Activated T-helper 2 cell treated with anti-CD3 and anti-CD28 coated beads, Interferon-gamma antibody, Interleukin-2, Interleukin-4, amounts not matched to agents 10 μg/mL and 5 μg/mL and 100 μg/mL, durations not matched to agents 14 hours and 24 hours and 36 hours (primary cell): ENCODE data around the gene ANTXR2. TPM values are rescaled to one million over a fixed set of nuclear protein-coding genes. Genes with fewer than 3 reads are reported as not detected.

Experiments
- DNase-seq: peaks from one replicate; pipeline ENCODE4 v3.0.0; 2021; ENCODE audit warnings: low spot score
- H3K27ac Mint-ChIP-seq: one replicate; pipeline ENCODE4 v1.8.0; 2021; ENCODE audit warnings: mixed read lengths
- H3K27me3 Mint-ChIP-seq: one replicate; pipeline ENCODE4 v1.8.0; 2021; ENCODE audit warnings: low read depth, mixed read lengths
- H3K36me3 Mint-ChIP-seq: one replicate; pipeline ENCODE4 v1.8.0; 2021; ENCODE audit warnings: low read depth, mixed read lengths
- H3K4me1 Mint-ChIP-seq: one replicate; pipeline ENCODE4 v1.8.0; 2021; ENCODE audit warnings: low read depth, mixed read lengths
- H3K4me3 Mint-ChIP-seq: one replicate; pipeline ENCODE4 v1.8.0; 2021; ENCODE audit warnings: low read depth, mild to moderate bottlenecking, moderate library complexity, mixed read lengths
- H3K9me3 Mint-ChIP-seq: one replicate; pipeline ENCODE4 v1.8.0; 2021; ENCODE audit warnings: mixed read lengths
- intact Hi-C: fragments of 100-400 bp; cut with micrococcal nuclease; formaldehyde crosslinking; loops from one replicate; pipeline ENCODE4 v1.15.1; 2023
- total RNA-seq: library from RNA; stranded (reverse); gene quantifications from 2 replicates; pipeline ENCODE4 v1.2.3, GENCODE V29; 2022

Gene ANTXR2
- total RNA-seq, 1 donor from 2014 or later = 3.2 TPM

DNA sequence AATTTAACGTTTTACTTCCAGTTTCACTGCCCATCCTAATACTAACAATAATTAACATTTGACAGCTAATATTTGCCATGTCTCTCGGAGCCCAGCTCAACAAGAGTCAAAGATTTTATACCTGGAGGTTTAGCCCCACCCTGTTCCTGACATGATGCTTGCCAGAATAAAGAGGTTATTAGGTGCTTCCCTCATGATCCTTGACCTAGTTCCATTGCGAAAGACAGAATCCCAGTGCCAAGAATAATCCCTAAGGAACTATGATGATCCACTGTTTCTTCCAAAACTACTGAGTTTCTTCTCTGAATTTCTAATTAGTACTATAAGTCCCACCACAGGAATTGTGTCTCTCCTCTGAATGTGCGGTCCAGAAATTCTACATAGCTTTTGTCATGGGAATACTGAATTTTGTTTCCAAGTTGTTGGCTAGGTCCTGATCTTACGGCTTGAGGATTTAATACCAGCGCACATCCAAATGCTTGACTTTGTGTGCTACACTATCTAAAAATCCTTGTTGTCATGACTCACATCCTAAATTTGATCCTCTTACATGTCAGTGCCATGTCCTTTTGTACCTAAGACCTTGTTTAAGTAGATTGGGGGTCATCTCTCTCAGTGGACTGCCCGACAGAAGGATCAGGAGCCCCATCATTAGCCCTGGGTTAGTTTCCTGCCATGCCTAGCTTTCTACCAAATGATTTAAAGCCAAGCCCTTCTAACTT, 23.1 kb downstream of the ANTXR2 start:
- peaks cover 13% of the 10 kb centered on the region for H3K4me1 Mint-ChIP-seq
- no peaks in the 10 kb centered on the region for H3K9me3 Mint-ChIP-seq
- H3K27ac Mint-ChIP-seq = no peak overlapping the region
- H3K4me3 Mint-ChIP-seq = no peak overlapping the region
- DNase-seq = no peak
- no peaks in the 10 kb centered on the region for H3K27me3 Mint-ChIP-seq
- intact Hi-C loops = no loop called here
- H3K36me3 Mint-ChIP-seq = peaks cover 56% of the 10 kb centered on the region

DNA sequence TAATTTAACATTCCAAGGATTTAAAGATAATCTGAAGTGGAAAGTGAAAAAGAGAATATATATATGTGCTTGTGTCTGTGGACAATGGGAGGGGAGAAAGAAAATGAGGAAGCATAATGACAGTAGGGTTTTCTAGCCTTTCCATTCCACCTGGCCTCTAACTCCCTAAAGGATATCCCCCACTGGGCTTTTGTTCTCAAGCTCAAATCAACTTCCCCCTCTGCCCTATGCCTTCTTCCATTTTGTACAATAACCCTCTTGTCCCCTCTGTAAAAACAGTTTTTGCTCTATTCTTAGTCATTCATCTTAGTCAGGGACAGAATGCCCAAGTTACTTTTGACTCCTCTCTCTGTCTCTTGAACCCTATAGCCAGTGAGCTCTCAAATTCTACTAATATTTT, 23.6 kb downstream of the ANTXR2 start:
- intact Hi-C loops = no loop called here
- Mint-ChIP-seq H3K4me1 (peaks cover 13% of the 10 kb centered on the region), H3K27me3 (no peaks in the 10 kb centered on the region), H3K27ac (no peak overlapping the region), H3K4me3 (no peak overlapping the region), H3K9me3 (no peaks in the 10 kb centered on the region), H3K36me3 (peaks cover 54% of the 10 kb centered on the region)
- DNase-seq = no peak

DNA sequence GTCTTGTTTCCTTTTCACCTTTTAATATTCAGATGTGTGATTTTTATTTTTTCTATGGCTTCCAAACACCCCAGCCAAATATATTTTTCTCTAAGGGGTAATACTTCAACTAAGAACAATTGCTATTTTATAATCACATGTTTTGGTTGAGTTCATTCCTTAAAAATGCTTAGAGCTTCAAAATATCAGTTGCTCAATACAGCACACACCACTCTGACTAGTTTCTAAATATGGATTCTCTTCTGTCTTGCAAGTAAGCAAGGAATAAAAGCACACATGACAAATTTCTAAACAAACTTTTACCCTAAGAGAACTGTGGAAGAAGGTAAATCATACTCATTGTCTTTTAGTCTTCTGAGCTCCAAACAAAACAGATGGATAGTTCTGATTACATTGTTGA, 27.2 kb downstream of the ANTXR2 start:
- peaks cover 5% of the 10 kb centered on the region for H3K4me1 Mint-ChIP-seq
- H3K27ac Mint-ChIP-seq = no peak overlapping the region
- intact Hi-C loops = no loop called here
- H3K36me3 Mint-ChIP-seq = peaks cover 48% of the 10 kb centered on the region
- no peak for DNase-seq
- H3K4me3 Mint-ChIP-seq = no peak overlapping the region
- H3K9me3 Mint-ChIP-seq = no peaks in the 10 kb centered on the region
- peaks cover 1% of the 10 kb centered on the region for H3K27me3 Mint-ChIP-seq

DNA sequence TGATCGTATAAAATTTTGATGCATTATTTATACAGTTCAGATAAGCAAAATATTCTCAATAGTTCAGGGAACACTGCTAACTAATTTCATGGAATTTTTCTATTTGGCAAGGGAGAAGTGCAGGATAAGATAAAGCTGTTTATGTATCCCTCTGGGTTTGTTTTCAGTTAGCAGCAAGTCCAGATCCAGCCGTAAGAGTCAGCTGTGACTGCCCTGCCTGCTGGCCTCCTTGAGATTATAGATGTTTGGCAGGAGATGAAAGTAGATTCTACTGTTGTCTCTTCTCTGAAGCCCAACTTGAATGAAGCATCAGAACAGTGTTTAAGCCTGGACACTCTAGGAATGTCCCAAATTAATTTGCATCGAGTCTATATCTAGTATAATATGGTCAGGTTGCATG, 29.5 kb downstream of the ANTXR2 start:
- H3K36me3 Mint-ChIP-seq = peaks cover 42% of the 10 kb centered on the region
- DNase-seq = no peak
- H3K9me3 Mint-ChIP-seq = peaks cover 4% of the 10 kb centered on the region
- no peak overlapping the region for H3K27ac Mint-ChIP-seq
- no peak overlapping the region for H3K4me3 Mint-ChIP-seq
- no peaks in the 10 kb centered on the region for H3K4me1 Mint-ChIP-seq
- H3K27me3 Mint-ChIP-seq = peaks cover 1% of the 10 kb centered on the region
- intact Hi-C loops = no loop called here

DNA sequence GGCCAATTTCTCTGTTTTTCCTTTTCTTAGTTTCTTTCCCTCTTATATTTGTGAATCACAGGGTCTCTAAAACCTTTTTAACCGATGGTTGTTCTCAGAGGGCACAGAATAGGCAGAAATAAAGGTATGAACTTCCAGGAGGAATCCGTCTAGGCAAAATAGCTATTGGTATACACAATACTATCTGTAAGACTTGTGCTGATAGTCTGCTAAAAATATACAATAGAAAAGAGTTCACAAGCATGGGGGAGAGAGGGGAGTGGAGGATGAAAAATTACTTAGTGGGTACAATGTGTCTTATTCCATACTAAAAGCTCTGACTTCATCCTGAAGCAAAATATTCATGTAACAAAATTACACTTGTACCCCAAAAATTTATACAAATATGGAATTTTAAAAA, 30.2 kb downstream of the ANTXR2 start:
- H3K4me1 Mint-ChIP-seq = no peaks in the 10 kb centered on the region

DNA sequence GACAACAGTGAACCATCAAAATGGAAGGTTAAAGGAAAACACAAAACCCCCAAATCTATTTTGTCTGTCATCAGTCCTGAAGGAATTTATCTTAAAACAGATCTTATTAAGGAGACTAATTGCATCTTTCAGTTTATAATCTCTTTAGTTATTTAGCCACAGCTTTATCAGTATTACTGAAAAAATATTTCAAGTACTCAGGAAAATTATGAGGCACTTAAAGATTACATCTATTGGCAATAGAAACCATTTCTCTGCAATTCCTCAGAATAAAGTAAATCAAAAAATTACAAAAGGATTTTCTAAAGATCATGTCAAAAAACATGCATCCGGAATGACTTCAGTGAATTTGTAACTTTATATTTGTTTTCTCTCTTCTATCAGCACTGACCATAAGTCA, 35.2 kb downstream of the ANTXR2 start:
- no peak for DNase-seq
- intact Hi-C loops = no loop called here
- H3K9me3 Mint-ChIP-seq = peaks cover 4% of the 10 kb centered on the region
- no peak overlapping the region for H3K4me3 Mint-ChIP-seq
- peaks cover 25% of the 10 kb centered on the region for H3K4me1 Mint-ChIP-seq
- H3K27ac Mint-ChIP-seq = no peak overlapping the region
- peaks cover 1% of the 10 kb centered on the region for H3K27me3 Mint-ChIP-seq
- peaks cover 39% of the 10 kb centered on the region for H3K36me3 Mint-ChIP-seq

More for the DNA sequence above, 30.2 kb downstream of the ANTXR2 start:
- Mint-ChIP-seq H3K9me3 (peaks cover 4% of the 10 kb centered on the region), H3K27me3 (peaks cover 1% of the 10 kb centered on the region), H3K27ac (no peak overlapping the region), H3K36me3 (peaks cover 42% of the 10 kb centered on the region), H3K4me3 (no peak overlapping the region)
- no peak for DNase-seq
- intact Hi-C loops = no loop called here

DNA sequence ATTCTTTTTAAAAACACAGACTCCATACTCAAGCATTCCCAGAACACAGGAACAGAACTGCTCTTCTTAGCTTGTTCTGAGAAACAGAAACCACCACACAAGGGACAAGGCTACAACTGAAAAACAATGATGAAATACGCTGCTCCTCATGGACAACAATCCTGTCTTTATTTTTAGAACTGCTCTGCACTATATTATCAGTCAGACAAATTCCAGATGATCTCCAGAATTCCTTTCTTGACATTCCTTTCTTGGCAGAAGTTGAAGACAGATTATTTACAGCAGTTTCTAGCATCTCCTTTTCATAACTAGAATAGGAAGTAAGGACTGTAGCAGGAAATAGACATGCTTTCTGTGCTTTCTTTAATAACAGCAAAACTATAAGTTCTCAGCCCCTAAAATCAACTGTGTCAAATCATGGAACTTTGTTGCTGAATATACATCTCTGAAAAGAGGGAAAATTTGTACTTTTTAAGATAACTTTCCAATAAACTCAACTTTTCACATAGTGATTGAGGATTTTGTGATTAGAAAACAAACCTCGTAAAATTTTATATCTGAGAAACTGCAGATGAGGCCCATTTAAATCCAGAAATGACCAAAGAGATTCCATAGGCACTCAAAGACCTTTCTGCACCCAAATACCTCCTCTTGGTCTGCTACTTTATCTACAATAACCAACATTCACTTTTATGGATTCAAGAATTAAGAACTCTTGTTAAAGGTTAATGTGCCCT, 35.9 kb downstream of the ANTXR2 start:
- peaks cover 25% of the 10 kb centered on the region for H3K4me1 Mint-ChIP-seq
- H3K4me3 Mint-ChIP-seq = peak overlapping the region; percentile 65
- DNase-seq = no peak
- H3K27ac Mint-ChIP-seq = peak overlapping the region; percentile 77
- no peaks in the 10 kb centered on the region for H3K27me3 Mint-ChIP-seq
- peaks cover 37% of the 10 kb centered on the region for H3K36me3 Mint-ChIP-seq
- peaks cover 4% of the 10 kb centered on the region for H3K9me3 Mint-ChIP-seq
- intact Hi-C loops = no loop called here

DNA sequence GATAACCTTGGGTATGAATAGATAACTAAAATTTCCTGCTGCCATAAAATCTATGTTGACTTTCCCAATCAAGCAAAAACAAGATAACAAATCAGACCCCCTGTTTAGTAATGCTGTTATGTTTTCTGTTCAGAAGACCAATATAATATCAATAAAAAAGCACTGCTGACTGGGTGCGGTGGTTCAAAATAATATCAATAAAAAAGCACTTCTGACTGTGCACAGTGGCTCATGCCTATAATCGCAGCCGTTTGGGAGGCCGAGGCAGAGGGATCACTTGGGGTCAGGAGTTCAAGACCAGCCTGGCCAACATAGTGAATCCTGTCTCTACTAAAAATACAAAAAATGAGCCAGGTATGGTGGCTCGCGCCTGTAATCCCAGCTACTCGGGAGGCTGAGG, 36.7 kb downstream of the ANTXR2 start:
- Mint-ChIP-seq H3K4me3 (no peak overlapping the region), H3K4me1 (peaks cover 25% of the 10 kb centered on the region), H3K9me3 (peaks cover 4% of the 10 kb centered on the region), H3K27me3 (no peaks in the 10 kb centered on the region), H3K27ac (peak overlapping the region; percentile 7), H3K36me3 (peaks cover 30% of the 10 kb centered on the region)
- intact Hi-C loops = no loop called here
- no peak for DNase-seq

DNA sequence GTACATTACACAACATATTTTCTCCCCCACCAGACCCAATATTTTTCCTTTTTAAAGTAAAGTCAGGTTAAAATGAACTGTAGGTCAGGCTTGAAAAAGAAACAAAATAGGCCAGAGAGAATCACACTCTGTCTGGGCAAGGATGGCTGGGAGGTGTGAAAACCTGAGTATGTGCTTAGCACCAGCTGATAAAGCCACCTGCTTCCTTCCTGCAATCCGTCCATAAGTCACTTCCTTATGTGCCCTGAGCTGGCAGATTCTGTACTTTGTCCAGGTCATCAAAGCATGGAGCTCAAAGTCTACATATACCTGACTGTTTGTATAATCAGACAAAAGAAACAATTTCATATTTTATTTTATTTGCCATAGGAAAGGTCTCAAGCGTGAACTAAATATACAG, 37.7 kb downstream of the ANTXR2 start:
- Mint-ChIP-seq H3K9me3 (peaks cover 4% of the 10 kb centered on the region), H3K4me1 (peaks cover 25% of the 10 kb centered on the region), H3K36me3 (peaks cover 35% of the 10 kb centered on the region), H3K27me3 (no peaks in the 10 kb centered on the region), H3K4me3 (no peak overlapping the region), H3K27ac (no peak overlapping the region)
- DNase-seq = no peak
- intact Hi-C loops = no loop called here

DNA sequence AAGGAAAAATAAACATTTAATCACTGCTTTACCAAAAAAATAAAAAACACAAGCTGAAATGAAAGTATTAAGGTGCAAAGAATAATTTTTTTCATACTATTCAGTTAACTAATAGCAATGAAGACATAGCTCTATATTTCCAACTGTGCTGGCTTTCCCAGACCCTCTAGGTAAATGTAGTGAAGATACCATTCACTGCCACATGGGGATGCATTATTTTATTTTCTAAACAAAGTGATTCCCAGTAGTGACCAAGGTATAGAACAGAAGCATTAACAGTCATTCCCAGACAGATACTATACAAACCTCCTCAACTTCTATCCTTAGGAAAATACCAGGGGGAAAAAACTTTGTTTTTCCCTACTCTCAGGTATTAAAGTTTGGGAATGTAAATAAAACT, 39.4 kb downstream of the ANTXR2 start:
- no peak overlapping the region for H3K27ac Mint-ChIP-seq
- peaks cover 22% of the 10 kb centered on the region for H3K36me3 Mint-ChIP-seq
- no peak for DNase-seq
- no peak overlapping the region for H3K4me3 Mint-ChIP-seq
- no peaks in the 10 kb centered on the region for H3K27me3 Mint-ChIP-seq
- no peaks in the 10 kb centered on the region for H3K9me3 Mint-ChIP-seq
- peaks cover 25% of the 10 kb centered on the region for H3K4me1 Mint-ChIP-seq
- intact Hi-C loops = no loop called here

DNA sequence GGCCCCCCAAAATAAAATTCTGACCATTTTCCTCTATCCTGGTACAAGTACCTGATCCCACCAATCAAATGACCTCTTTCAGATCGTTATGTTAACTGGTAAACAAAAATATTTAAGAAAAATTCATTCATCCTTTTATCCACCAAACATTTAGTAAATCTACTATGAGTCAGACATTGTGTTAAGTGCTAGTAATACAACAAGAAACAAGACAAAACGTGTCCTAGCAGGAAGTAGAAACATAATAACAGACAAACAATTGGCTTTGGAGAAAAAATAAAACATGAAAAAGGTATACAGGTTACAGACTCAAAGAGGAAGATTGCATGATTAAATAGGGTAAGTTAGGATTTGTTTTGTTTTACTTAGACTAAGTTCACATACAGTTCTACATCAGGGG, 43.7 kb downstream of the ANTXR2 start:
- Mint-ChIP-seq H3K4me3 (no peak overlapping the region), H3K9me3 (no peaks in the 10 kb centered on the region), H3K36me3 (peaks cover 29% of the 10 kb centered on the region), H3K27ac (no peak overlapping the region), H3K4me1 (peaks cover 2% of the 10 kb centered on the region), H3K27me3 (no peaks in the 10 kb centered on the region)
- DNase-seq = no peak
- intact Hi-C loops = no loop called here

DNA sequence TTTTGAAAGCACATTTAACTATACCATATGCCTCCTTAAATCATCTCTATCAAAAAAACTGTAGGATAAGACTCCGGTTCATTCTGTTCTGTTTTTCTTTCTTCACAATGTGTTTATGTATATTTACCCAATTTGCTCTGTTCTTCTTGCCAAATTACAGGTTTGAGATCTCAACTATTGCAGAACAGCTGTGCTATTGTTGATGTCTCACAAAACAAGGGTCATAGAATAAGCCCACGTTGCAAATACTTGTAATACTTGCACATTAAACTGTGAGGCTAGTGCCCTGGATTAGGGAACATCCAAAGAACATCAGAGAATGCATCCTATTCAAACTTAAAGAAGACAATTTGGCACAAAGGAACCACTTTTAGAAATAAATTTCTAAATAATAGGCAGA, 45.4 kb downstream of the ANTXR2 start:
- H3K9me3 Mint-ChIP-seq = no peaks in the 10 kb centered on the region

DNA sequence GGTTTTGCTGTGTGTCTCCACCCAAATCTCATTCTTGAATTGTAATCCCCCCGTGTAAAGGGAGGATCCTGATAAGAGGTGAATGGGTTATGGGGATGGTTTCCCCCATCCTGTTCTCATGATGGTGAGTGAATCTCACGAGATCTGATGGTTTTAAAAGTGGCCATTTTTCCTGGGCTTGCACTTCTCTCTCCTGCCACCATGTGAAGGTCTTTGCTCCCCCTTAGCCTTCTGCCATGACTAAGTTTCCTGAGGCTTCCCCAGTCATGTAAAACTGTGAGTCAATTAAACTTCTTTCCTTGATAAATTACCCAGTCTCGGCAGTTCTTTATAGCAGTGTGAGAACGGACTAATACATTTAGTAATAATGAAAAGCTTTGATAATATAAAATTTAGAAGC, 46.9 kb downstream of the ANTXR2 start:
- H3K4me1 Mint-ChIP-seq = peaks cover 3% of the 10 kb centered on the region
- no peaks in the 10 kb centered on the region for H3K27me3 Mint-ChIP-seq
- intact Hi-C loops = no loop called here
- peaks cover 39% of the 10 kb centered on the region for H3K36me3 Mint-ChIP-seq
- H3K4me3 Mint-ChIP-seq = no peak overlapping the region
- no peaks in the 10 kb centered on the region for H3K9me3 Mint-ChIP-seq
- H3K27ac Mint-ChIP-seq = no peak overlapping the region
- DNase-seq = no peak

More for the DNA sequence above, 45.4 kb downstream of the ANTXR2 start:
- Mint-ChIP-seq H3K27ac (no peak overlapping the region), H3K36me3 (peaks cover 31% of the 10 kb centered on the region), H3K4me1 (no peaks in the 10 kb centered on the region), H3K27me3 (no peaks in the 10 kb centered on the region), H3K4me3 (no peak overlapping the region)
- intact Hi-C loops = no loop called here
- DNase-seq = no peak
